HL-60 (cell line): Measurements from ENCODE around the gene IDH3G.

ENCODE experiments used
- GABPA ChIP-seq: IDR thresholded peaks from 2 replicates; pipeline ENCODE4 v1.6.1; 2012; ENCODE audit warnings: low read depth
- POLR2AphosphoS5 ChIP-seq: IDR thresholded peaks from 2 replicates; pipeline ENCODE4 v1.6.1; 2012; ENCODE audit warnings: low read depth
- TF ChIP-seq, protein P1 (sequence below): IDR thresholded peaks from one replicate; pipeline ENCODE4 v1.5.1; 2011; ENCODE audit warnings: low read length, control low read depth, inconsistent platforms; ENCODE audit not compliant: insufficient read depth
- TF ChIP-seq, protein P2 (sequence below): IDR thresholded peaks from 2 replicates; pipeline ENCODE4 v1.6.1; 2012; ENCODE audit warnings: low read depth; ENCODE audit not compliant: insufficient replicate concordance

DNA sequence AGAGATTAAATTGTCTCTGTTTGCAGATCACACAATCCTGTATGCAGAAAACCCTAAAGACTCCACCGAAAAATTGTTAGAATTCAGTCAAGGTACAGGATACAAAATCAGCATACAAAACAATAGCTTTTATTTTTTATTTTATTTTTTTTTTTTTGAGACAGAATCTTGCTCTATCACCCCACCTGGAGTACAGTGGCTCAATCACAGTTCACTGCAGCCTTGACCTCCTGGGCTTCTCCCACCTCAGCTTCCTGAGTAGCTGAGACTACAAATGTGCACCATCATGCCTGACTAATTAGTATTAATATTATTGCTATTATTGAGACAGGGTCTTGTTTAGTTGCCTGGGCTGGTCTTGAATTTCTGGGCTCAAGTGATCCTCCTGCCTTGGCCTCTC is 39.0 kb downstream of the IDH3G start:
- TF ChIP-seq POLR2AphosphoS5 (no peak), GABPA (no peak)
- TF ChIP-seq, protein P1, sequence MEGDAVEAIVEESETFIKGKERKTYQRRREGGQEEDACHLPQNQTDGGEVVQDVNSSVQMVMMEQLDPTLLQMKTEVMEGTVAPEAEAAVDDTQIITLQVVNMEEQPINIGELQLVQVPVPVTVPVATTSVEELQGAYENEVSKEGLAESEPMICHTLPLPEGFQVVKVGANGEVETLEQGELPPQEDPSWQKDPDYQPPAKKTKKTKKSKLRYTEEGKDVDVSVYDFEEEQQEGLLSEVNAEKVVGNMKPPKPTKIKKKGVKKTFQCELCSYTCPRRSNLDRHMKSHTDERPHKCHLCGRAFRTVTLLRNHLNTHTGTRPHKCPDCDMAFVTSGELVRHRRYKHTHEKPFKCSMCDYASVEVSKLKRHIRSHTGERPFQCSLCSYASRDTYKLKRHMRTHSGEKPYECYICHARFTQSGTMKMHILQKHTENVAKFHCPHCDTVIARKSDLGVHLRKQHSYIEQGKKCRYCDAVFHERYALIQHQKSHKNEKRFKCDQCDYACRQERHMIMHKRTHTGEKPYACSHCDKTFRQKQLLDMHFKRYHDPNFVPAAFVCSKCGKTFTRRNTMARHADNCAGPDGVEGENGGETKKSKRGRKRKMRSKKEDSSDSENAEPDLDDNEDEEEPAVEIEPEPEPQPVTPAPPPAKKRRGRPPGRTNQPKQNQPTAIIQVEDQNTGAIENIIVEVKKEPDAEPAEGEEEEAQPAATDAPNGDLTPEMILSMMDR, result no peak
- TF ChIP-seq, protein P2, sequence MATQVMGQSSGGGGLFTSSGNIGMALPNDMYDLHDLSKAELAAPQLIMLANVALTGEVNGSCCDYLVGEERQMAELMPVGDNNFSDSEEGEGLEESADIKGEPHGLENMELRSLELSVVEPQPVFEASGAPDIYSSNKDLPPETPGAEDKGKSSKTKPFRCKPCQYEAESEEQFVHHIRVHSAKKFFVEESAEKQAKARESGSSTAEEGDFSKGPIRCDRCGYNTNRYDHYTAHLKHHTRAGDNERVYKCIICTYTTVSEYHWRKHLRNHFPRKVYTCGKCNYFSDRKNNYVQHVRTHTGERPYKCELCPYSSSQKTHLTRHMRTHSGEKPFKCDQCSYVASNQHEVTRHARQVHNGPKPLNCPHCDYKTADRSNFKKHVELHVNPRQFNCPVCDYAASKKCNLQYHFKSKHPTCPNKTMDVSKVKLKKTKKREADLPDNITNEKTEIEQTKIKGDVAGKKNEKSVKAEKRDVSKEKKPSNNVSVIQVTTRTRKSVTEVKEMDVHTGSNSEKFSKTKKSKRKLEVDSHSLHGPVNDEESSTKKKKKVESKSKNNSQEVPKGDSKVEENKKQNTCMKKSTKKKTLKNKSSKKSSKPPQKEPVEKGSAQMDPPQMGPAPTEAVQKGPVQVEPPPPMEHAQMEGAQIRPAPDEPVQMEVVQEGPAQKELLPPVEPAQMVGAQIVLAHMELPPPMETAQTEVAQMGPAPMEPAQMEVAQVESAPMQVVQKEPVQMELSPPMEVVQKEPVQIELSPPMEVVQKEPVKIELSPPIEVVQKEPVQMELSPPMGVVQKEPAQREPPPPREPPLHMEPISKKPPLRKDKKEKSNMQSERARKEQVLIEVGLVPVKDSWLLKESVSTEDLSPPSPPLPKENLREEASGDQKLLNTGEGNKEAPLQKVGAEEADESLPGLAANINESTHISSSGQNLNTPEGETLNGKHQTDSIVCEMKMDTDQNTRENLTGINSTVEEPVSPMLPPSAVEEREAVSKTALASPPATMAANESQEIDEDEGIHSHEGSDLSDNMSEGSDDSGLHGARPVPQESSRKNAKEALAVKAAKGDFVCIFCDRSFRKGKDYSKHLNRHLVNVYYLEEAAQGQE, result no peak
